Measurements from ENCODE around the gene YLPM1. TPM values are rescaled to one million over a fixed set of nuclear protein-coding genes. Genes with fewer than 3 reads are reported as not detected.

The YLPM1 gene
- total RNA-seq, 1 donor from 2014 or later: 88.3 TPM

DNA sequence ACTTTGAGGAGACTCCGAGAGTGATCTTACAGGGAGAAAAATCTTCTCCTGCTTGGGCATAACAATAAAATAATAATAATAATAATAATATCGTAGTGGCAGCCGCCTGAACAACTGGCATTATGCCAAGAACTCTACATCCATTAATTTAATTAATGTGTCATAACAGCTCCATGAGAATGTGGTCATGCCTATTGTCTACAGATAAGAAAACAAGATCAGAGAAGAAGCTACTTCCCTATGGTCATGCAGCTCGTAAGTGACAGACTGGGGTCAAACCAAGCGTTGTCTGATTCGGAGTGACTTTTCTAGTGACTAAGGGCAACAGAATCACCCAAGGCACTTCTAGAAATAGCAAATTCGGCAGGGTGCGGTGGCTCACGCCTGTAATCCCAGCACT lies 101.1 kb downstream of the YLPM1 start:
- no peaks in the 10 kb centered on the region for H3K9me3 Mint-ChIP-seq (ENCODE audit: unreplicated experiment)
- H3K27ac Mint-ChIP-seq (ENCODE audit: unreplicated experiment): no peak overlapping the region
- H3K36me3 Mint-ChIP-seq (ENCODE audit: unreplicated experiment): no peaks in the 10 kb centered on the region
- DNase-seq (ENCODE audit: extremely low spot score, unreplicated experiment): no peak
- peaks cover 16% of the 10 kb centered on the region for H3K4me1 Mint-ChIP-seq (ENCODE audit: unreplicated experiment)
- peaks cover 19% of the 10 kb centered on the region for H3K27me3 Mint-ChIP-seq (ENCODE audit: unreplicated experiment)
- TF ChIP-seq, protein P1, sequence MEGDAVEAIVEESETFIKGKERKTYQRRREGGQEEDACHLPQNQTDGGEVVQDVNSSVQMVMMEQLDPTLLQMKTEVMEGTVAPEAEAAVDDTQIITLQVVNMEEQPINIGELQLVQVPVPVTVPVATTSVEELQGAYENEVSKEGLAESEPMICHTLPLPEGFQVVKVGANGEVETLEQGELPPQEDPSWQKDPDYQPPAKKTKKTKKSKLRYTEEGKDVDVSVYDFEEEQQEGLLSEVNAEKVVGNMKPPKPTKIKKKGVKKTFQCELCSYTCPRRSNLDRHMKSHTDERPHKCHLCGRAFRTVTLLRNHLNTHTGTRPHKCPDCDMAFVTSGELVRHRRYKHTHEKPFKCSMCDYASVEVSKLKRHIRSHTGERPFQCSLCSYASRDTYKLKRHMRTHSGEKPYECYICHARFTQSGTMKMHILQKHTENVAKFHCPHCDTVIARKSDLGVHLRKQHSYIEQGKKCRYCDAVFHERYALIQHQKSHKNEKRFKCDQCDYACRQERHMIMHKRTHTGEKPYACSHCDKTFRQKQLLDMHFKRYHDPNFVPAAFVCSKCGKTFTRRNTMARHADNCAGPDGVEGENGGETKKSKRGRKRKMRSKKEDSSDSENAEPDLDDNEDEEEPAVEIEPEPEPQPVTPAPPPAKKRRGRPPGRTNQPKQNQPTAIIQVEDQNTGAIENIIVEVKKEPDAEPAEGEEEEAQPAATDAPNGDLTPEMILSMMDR (IDR thresholded peaks at IDR 0.05): no peak
- H3K4me3 Mint-ChIP-seq (ENCODE audit: unreplicated experiment): no peak overlapping the region

DNA sequence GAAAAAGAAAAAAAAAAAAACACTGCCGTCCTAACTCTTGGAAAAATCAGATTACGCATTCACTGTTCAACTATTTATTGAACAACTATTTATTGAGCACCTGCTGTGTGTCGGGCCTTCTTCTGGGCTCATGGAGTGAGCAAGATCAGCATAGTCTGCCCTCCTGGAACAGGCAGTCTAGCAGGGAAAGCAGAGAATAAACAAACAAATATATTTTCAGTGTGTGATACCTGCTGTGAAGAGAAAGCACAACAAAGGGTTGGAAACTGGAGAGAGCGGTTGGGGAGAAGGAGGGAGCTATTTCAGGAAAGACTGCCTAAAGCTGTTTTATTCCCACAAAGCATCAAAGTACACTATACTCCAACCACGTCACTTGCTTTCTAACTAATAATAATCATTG lies 102.0 kb downstream of the YLPM1 start:
- peaks cover 19% of the 10 kb centered on the region for H3K27me3 Mint-ChIP-seq (ENCODE audit: unreplicated experiment)
- no peak overlapping the region for H3K4me3 Mint-ChIP-seq (ENCODE audit: unreplicated experiment)
- H3K9me3 Mint-ChIP-seq (ENCODE audit: unreplicated experiment): no peaks in the 10 kb centered on the region
- H3K27ac Mint-ChIP-seq (ENCODE audit: unreplicated experiment): no peak overlapping the region
- no peak for DNase-seq (ENCODE audit: extremely low spot score, unreplicated experiment)
- H3K36me3 Mint-ChIP-seq (ENCODE audit: unreplicated experiment): no peaks in the 10 kb centered on the region
- peaks cover 16% of the 10 kb centered on the region for H3K4me1 Mint-ChIP-seq (ENCODE audit: unreplicated experiment)
- TF ChIP-seq, protein P1 (IDR thresholded peaks at IDR 0.05): no peak

DNA sequence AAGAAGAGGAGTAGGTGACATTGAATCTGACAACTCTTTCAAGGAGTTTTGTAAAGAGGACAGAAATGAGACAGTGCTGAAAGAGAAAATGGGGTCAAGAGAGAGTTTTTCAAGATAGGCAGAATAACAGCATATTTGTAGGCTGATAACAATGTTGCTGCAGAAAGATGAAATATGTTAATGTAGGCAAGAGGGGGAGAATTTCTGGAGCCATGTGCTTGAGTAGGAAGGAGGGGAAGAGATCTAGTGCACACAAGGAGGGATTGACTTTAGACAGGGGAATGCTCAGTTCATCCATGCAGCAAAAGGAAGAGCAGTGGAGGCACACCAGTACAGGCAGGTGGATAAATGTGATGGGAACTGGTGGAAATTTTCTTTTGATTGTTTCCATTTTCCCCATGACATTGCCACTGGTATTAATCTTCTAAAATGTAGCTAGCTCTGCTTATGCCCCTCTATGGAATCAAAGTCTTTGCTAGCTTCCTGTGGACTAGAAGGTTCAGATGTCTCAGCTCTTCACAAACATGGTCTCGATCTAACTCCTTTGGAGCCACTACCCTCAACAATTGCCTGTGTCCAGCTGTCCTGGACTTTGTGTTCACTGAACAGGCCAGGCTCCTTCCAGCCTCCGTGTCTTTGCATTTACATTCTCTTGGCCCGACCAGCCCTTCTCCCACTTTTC lies 103.7 kb downstream of the YLPM1 start:
- peaks cover 7% of the 10 kb centered on the region for H3K4me1 Mint-ChIP-seq (ENCODE audit: unreplicated experiment)

DNA sequence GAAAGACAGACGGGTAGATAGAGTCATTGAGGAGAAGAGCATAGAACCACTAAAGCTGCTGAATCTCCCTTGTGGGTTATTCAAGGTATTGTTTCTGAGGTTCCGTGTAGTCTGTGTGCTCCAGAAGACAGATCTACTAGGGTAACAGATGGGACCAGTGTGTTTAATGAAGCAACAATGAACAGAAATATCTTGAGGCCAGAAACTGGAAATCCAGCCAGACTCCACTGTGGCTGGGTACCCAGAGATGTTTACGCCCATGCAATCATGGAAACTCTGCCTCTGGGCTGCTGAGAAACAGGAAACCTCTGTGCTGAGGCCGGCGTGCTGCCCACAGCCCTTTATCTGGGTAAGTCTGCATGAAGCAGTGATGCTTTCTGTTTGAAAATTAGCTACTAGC lies 104.6 kb downstream of the YLPM1 start:
- TF ChIP-seq, protein P1 (IDR thresholded peaks at IDR 0.05): no peak
- H3K36me3 Mint-ChIP-seq (ENCODE audit: unreplicated experiment): peaks cover 2% of the 10 kb centered on the region
- H3K27me3 Mint-ChIP-seq (ENCODE audit: unreplicated experiment): peaks cover 19% of the 10 kb centered on the region
- H3K4me3 Mint-ChIP-seq (ENCODE audit: unreplicated experiment): no peak overlapping the region
- no peak overlapping the region for H3K27ac Mint-ChIP-seq (ENCODE audit: unreplicated experiment)
- H3K4me1 Mint-ChIP-seq (ENCODE audit: unreplicated experiment): peaks cover 7% of the 10 kb centered on the region
- no peak for DNase-seq (ENCODE audit: extremely low spot score, unreplicated experiment)
- no peaks in the 10 kb centered on the region for H3K9me3 Mint-ChIP-seq (ENCODE audit: unreplicated experiment)

More for the DNA sequence above, 103.7 kb downstream of the YLPM1 start:
- no peak for DNase-seq (ENCODE audit: extremely low spot score, unreplicated experiment)
- Mint-ChIP-seq H3K9me3 (ENCODE audit: unreplicated experiment) (no peaks in the 10 kb centered on the region), H3K36me3 (ENCODE audit: unreplicated experiment) (peaks cover 2% of the 10 kb centered on the region), H3K27ac (ENCODE audit: unreplicated experiment) (no peak overlapping the region), H3K27me3 (ENCODE audit: unreplicated experiment) (peaks cover 19% of the 10 kb centered on the region), H3K4me3 (ENCODE audit: unreplicated experiment) (no peak overlapping the region)
- TF ChIP-seq, protein P1 (IDR thresholded peaks at IDR 0.05): no peak

DNA sequence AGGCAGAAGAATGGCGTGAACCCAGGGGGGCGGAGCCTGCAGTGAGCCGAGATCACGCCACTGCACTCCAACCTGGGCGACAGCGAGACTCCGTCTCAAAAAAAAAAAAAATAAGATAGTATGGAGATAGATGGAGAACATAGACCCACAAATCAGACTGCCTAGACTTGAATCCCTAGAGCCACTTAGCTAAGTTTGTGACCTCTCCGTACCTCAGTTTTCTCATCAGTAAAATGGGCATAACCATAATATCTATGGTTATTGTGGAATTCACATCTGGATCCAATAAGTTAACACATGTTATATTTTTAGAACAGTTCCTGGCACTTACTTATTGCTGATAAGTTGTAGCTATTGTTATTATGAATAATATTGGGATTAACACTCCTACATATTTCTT lies 105.6 kb downstream of the YLPM1 start:
- Mint-ChIP-seq H3K27me3 (ENCODE audit: unreplicated experiment) (peaks cover 19% of the 10 kb centered on the region), H3K36me3 (ENCODE audit: unreplicated experiment) (peaks cover 2% of the 10 kb centered on the region), H3K9me3 (ENCODE audit: unreplicated experiment) (no peaks in the 10 kb centered on the region), H3K4me3 (ENCODE audit: unreplicated experiment) (no peak overlapping the region), H3K27ac (ENCODE audit: unreplicated experiment) (no peak overlapping the region), H3K4me1 (ENCODE audit: unreplicated experiment) (peaks cover 7% of the 10 kb centered on the region)
- DNase-seq (ENCODE audit: extremely low spot score, unreplicated experiment): no peak
- TF ChIP-seq, protein P1 (IDR thresholded peaks at IDR 0.05): no peak

Measured in osteocyte (in vitro differentiated cells).